Stimulated activated CD4-positive, alpha-beta T cell treated with anti-CD3 and anti-CD28 coated beads, Interleukin-1b, Interleukin-23, amount 100 ng/mL, for 48 hours (primary cell): Measurements from ENCODE around the gene FADD.

Source experiments
- DNase-seq: peaks from one replicate; pipeline ENCODE4 v3.0.0-alpha.2; 2020

The FADD gene

GRCh38 chr11:70202920-70203750, at the start of gene FADD:
Gene FADD (plus strand): TSS chr11:70203296. CDS start chr11:70203460, 164 bp downstream.
- DNase-seq = peak; percentile 90

- no peak for DNase-seq
Measured at GRCh38 chr11:70155386-70155785, 47.7 kb upstream of the FADD start.

GRCh38 chr11:70156291-70157037, 46.6 kb upstream of the FADD start:
- DNase-seq = no peak

- no peak for DNase-seq
Measured at GRCh38 chr11:70158201-70158600, 44.9 kb upstream of the FADD start.

GRCh38 chr11:70158757-70159389, 44.2 kb upstream of the FADD start:
- no peak for DNase-seq

- DNase-seq = no peak
Measured at GRCh38 chr11:70159627-70160570, 43.2 kb upstream of the FADD start.

GRCh38 chr11:70161043-70161625, 42.0 kb upstream of the FADD start:
- DNase-seq = no peak

- no peak for DNase-seq
Measured at GRCh38 chr11:70164705-70165104, 38.4 kb upstream of the FADD start.

GRCh38 chr11:70167120-70167519, 36.0 kb upstream of the FADD start:
- DNase-seq = no peak

- DNase-seq = no peak
Measured at GRCh38 chr11:70167723-70168404, 35.2 kb upstream of the FADD start.

GRCh38 chr11:70168405-70168754, 34.7 kb upstream of the FADD start:
- no peak for DNase-seq

GRCh38 chr11:70169127-70169526, 34.0 kb upstream of the FADD start:
- DNase-seq = no peak

- no peak for DNase-seq
Measured at GRCh38 chr11:70169632-70170031, 33.5 kb upstream of the FADD start.

GRCh38 chr11:70170596-70171210, 32.4 kb upstream of the FADD start:
- DNase-seq = no peak

- DNase-seq = no peak
Measured at GRCh38 chr11:70173018-70173417, 30.1 kb upstream of the FADD start.

GRCh38 chr11:70174547-70175235, 28.4 kb upstream of the FADD start:
- no peak for DNase-seq

GRCh38 chr11:70175236-70175698, 27.8 kb upstream of the FADD start:
- no peak for DNase-seq

GRCh38 chr11:70176940-70177689, 26.0 kb upstream of the FADD start:
- peak; percentile 63 for DNase-seq

GRCh38 chr11:70180906-70181305, 22.2 kb upstream of the FADD start:
- DNase-seq = no peak

GRCh38 chr11:70182266-70182665, 20.8 kb upstream of the FADD start:
- no peak for DNase-seq
